K562 (cell line): ENCODE data around the gene TJP2. TPM values are rescaled to one million over a fixed set of nuclear protein-coding genes. Genes with fewer than 3 reads are reported as not detected.

Source experiments
- ATAC-seq: fragments of 200-7000 bp; cut with Tn5 transposase; 3 replicates; pipeline ENCODE4 v1.9.1; 2020; ENCODE audit warnings: moderate library complexity
- BruUV-seq: library from RNA; stranded (reverse); fragments of 400-500 nt; replicated peaks from 2 replicates; lab custom pipeline; 2021; lab: Mats Ljungman, UMichigan
- CTCF ChIA-PET: fragments of 300-600 bp; formaldehyde crosslinking; extraction: SDS; loops from one replicate; lab custom pipeline; 2021; ENCODE audit warnings: low intra/inter-chr PET ratio; lab: Yijun Ruan, JAX
- POLR2A ChIA-PET: fragments of 300-600, 350-650 bp; sonication (Branson Sonifier 250); formaldehyde crosslinking; extraction: SDS; loops from one replicate; lab custom pipeline; 2021; ENCODE audit warnings: antibody characterized with exemption, inconsistent platforms; lab: Yijun Ruan, JAX
- DNase-seq, 4 experiments: peaks; one replicate each; pipeline versions ENCODE4 v3.0.0 to v3.0.0-alpha.2; 2011 to 2018; ENCODE audit warnings: low spot score in 3 of 4, mixed read lengths in 3 of 4; ENCODE audit errors: extremely low read depth in 1 of 4
- FAIRE-seq: peaks from 2 replicates; lab custom pipeline; 2011; peaks lifted over from hg19 to GRCh38; lab: Jason Lieb, UNC
- H2AFZ ChIP-seq: 2 replicates; pipeline ENCODE4 v1.6.0; 2011; ENCODE audit warnings: low read depth, low read length, control low read depth, inconsistent platforms
- H3K27ac ChIP-seq: fragments of 200-600 bp; 3 replicates; pipeline ENCODE4 v1.8.0; 2011; ENCODE audit warnings: low read depth, mild to moderate bottlenecking, control low read depth, inconsistent platforms, low read length, moderate library complexity, mixed read lengths; ENCODE audit errors: extremely low read depth
- H3K27me3 ChIP-seq, 2 experiments: fragments of 300-600 bp in 1 of 2; 2 replicates in 1 of 2; 3 replicates in 1 of 2; pipeline versions ENCODE4 v1.6.0 to v1.8.0; 2011; ENCODE audit warnings: inconsistent platforms in 2 of 2, low read length in 2 of 2, mild to moderate bottlenecking in 1 of 2, mixed read lengths in 1 of 2, moderate library complexity in 1 of 2; ENCODE audit not compliant: control insufficient read depth in 2 of 2, insufficient read depth in 2 of 2
- H3K36me3 ChIP-seq: fragments of 300-600 bp; 3 replicates; pipeline ENCODE4 v1.8.0; 2011; ENCODE audit warnings: mild to moderate bottlenecking, low read length, inconsistent platforms; ENCODE audit not compliant: control insufficient read depth, insufficient read depth
- H3K4me1 ChIP-seq, 2 experiments: fragments of 200-600 bp in 1 of 2; replicated peaks in 1 of 2; 2 replicates in 1 of 2; 3 replicates in 1 of 2; pipeline versions ENCODE4 v1.5.1 to v1.8.0; 2011; ENCODE audit warnings: inconsistent platforms in 2 of 2, low read length in 2 of 2, mild to moderate bottlenecking in 1 of 2, mixed read lengths in 1 of 2, moderate library complexity in 1 of 2; ENCODE audit not compliant: control insufficient read depth in 2 of 2, insufficient read depth in 2 of 2
- H3K4me2 ChIP-seq: 2 replicates; pipeline ENCODE4 v1.6.1; 2011; ENCODE audit warnings: low read length, control low read depth, inconsistent platforms, mixed read lengths; ENCODE audit not compliant: insufficient read depth
- H3K4me3 ChIP-seq: fragments of 200-600 bp; sonication (generic), shearing (Covaris generic); 2 replicates; pipeline ENCODE4 v1.5.1; 2016; ENCODE audit warnings: control low read depth, inconsistent platforms
- H3K79me2 ChIP-seq: fragments of 200-600 bp; 3 replicates; pipeline ENCODE4 v1.8.0; 2011; ENCODE audit warnings: low read length, inconsistent platforms; ENCODE audit not compliant: control insufficient read depth, insufficient read depth
- H3K9ac ChIP-seq, 2 experiments: 2 replicates each; pipeline versions ENCODE4 v1.6.0 to v1.6.1; 2011; ENCODE audit warnings: low read depth in 2 of 2, low read length in 2 of 2, control low read depth in 1 of 2, inconsistent platforms in 1 of 2, mild to moderate bottlenecking in 1 of 2, mixed read lengths in 1 of 2; ENCODE audit not compliant: insufficient read depth in 1 of 2
- H3K9me1 ChIP-seq: one replicate; pipeline ENCODE4 v1.6.0; 2011; ENCODE audit warnings: inconsistent platforms, mild to moderate bottlenecking, low read length, moderate library complexity; ENCODE audit not compliant: control insufficient read depth, insufficient read depth
- H3K9me3 ChIP-seq: replicated peaks from 2 replicates; pipeline ENCODE4 v1.5.1; 2011; ENCODE audit warnings: low read depth, low read length, inconsistent platforms; ENCODE audit not compliant: control insufficient read depth, insufficient read depth
- H4K20me1 ChIP-seq: replicated peaks from 2 replicates; pipeline ENCODE4 v1.6.1; 2011; ENCODE audit warnings: low read length, inconsistent platforms, mixed read lengths; ENCODE audit not compliant: control insufficient read depth, insufficient read depth
- ATF7 ChIP-seq: fragments of 450-650 bp; IDR thresholded peaks from 2 replicates; pipeline ENCODE4 v1.7.1; 2014; ENCODE audit warnings: mild to moderate bottlenecking, moderate library complexity
- CEBPB ChIP-seq: fragments of 450-650 bp; IDR thresholded peaks from 2 replicates; pipeline ENCODE4 v1.6.1; 2016; ENCODE audit warnings: missing genetic modification characterization, missing compliant biosample characterization
- COPS2 ChIP-seq: fragments of 450-650 bp; conservative IDR thresholded peaks from 2 replicates; pipeline ENCODE4 v1.6.1; 2016; ENCODE audit warnings: mild to moderate bottlenecking, moderate library complexity
- DPF2 ChIP-seq: fragments of 450-650 bp; IDR thresholded peaks from 2 replicates; pipeline ENCODE4 v1.6.1; 2016
- ESRRB ChIP-seq: fragments of 250-450 bp; sonication (Bioruptor Pico); IDR thresholded peaks from 2 replicates; pipeline ENCODE4 v1.5.0; 2020; ENCODE audit warnings: mild to moderate bottlenecking, moderate library complexity, borderline replicate concordance
- HCFC1 ChIP-seq: IDR thresholded peaks from 2 replicates; pipeline ENCODE4 v1.6.1; 2012; ENCODE audit warnings: low read depth, low read length, improper control_type of control experiment
- KDM1A ChIP-seq, 2 experiments: fragments of 450-650 bp; IDR thresholded peaks; 2 replicates each; pipeline ENCODE4 v1.6.1; 2016; ENCODE audit warnings: mild to moderate bottlenecking in 2 of 2
- KDM4B ChIP-seq, 2 experiments: fragments of 450-650 bp in 1 of 2; sonication (generic) in 1 of 2; IDR thresholded peaks; 2 replicates each; pipeline ENCODE4 v1.6.1; 2016 to 2017; ENCODE audit warnings: borderline replicate concordance in 2 of 2, antibody characterized with exemption in 1 of 2, low read depth in 1 of 2, mild to moderate bottlenecking in 1 of 2
- MYBL2 ChIP-seq, 2 experiments: fragments of 450-650 bp in 1 of 2; sonication (generic) in 1 of 2; formaldehyde crosslinking in 1 of 2; IDR thresholded peaks; 2 replicates each; pipeline versions ENCODE4 v1.6.1 to v1.8.1; 2017 to 2022; ENCODE audit warnings: borderline replicate concordance in 1 of 2, inconsistent platforms in 1 of 2, low read depth in 1 of 2, mild to moderate bottlenecking in 1 of 2, missing genetic modification reagents in 1 of 2, moderate library complexity in 1 of 2
- NFE2 ChIP-seq: IDR thresholded peaks from 2 replicates; pipeline ENCODE4 v1.6.1; 2014; ENCODE audit warnings: antibody characterized with exemption, low read depth
- NRF1 ChIP-seq, 2 experiments: fragments of 450-650 bp; IDR thresholded peaks in 1 of 2; conservative IDR thresholded peaks in 1 of 2; 2 replicates each; pipeline ENCODE4 v1.6.1; 2014; ENCODE audit warnings: mild to moderate bottlenecking in 2 of 2
- SMARCA4 ChIP-seq: fragments of 450-650 bp; IDR thresholded peaks from 2 replicates; pipeline ENCODE4 v1.6.1; 2016
- SOX6 ChIP-seq: fragments of 450-650 bp; IDR thresholded peaks from 2 replicates; pipeline ENCODE4 v1.6.1; 2014; ENCODE audit warnings: mild to moderate bottlenecking
- STAG1 ChIP-seq: sonication (generic); formaldehyde crosslinking; IDR thresholded peaks from 2 replicates; pipeline ENCODE4 v1.5.0; 2020; ENCODE audit warnings: missing genetic modification reagents, borderline replicate concordance
- TFAM ChIP-seq: fragments of 250-450 bp; sonication (Bioruptor Pico); conservative IDR thresholded peaks from 2 replicates; pipeline ENCODE4 v1.5.0; 2021; ENCODE audit warnings: mild to moderate bottlenecking, moderate library complexity
- U2AF2 ChIP-seq: fragments of 200-400 bp; formaldehyde crosslinking; optimal IDR thresholded peaks from 2 replicates; pipeline ENCODE3; 2017; ENCODE audit warnings: low read depth, mild to moderate bottlenecking, low read length
- WGBS: fragments of 100-300 bp; shearing (Covaris generic); methylation state at CpG from one replicate; pipeline ENCODE4 v1.1.6; 2016; ENCODE audit warnings: low coverage, mixed read lengths; ENCODE audit not compliant: insufficient coverage; ENCODE audit errors: missing lambda C conversion rate; 5-methylcytosine and 5-hydroxymethylcytosine counted together
- in situ Hi-C: fragments of 300-500 bp; cut with MboI; formaldehyde crosslinking; loops from 4 replicates; pipeline ENCODE4 v1.15.0; 2018; ENCODE audit warnings: inconsistent platforms, mixed read lengths
- intact Hi-C: fragments of 100-400 bp; cut with micrococcal nuclease; formaldehyde crosslinking; loops from 2 replicates; pipeline ENCODE4 v1.14.2; 2022
- polyA plus RNA-seq, 8 experiments: library from polyadenylated mRNA; depleted of rRNA in 4 of 8; stranded (reverse) in 5 of 8; unstranded in 3 of 8; fragments of >200 nt; fragmentation: Nextera tagmentation in 2 of 8; fragmentation: Illumina TruSeq in 1 of 8; extraction: Ambion mirVana in 2 of 8; extraction: Trizol in 1 of 8; gene quantifications; 2 replicates each; pipeline versions ENCODE4 v1.2.1 to v1.2.3, GENCODE V29; 2011 to 2014; ENCODE audit warnings: inconsistent platforms in 1 of 8, missing spikeins in 1 of 8
- total RNA-seq, 7 experiments: library from RNA; depleted of rRNA in 6 of 7; stranded (reverse); fragments of >200 nt in 6 of 7; fragmentation: Illumina TruSeq in 2 of 7; extraction: Trizol in 2 of 7; gene quantifications; 2 replicates each; pipeline versions ENCODE4 v1.2.1 to v1.2.3, GENCODE V29; 2011 to 2021; ENCODE audit warnings: low replicate concordance in 1 of 7
- TF ChIP-seq, protein P1 (sequence below): fragments of 450-650 bp; formaldehyde crosslinking; IDR thresholded peaks from 2 replicates; pipeline ENCODE4 v1.4.0; 2022; ENCODE audit warnings: missing genetic modification characterization

The TJP2 gene
- total and polyA plus RNA-seq, 9 of the 15 experiments (the other 6 are each of a cell fraction or from before 2014, with no cell fraction given), result 4.0 to 24.1 (median 16.8) TPM

DNA sequence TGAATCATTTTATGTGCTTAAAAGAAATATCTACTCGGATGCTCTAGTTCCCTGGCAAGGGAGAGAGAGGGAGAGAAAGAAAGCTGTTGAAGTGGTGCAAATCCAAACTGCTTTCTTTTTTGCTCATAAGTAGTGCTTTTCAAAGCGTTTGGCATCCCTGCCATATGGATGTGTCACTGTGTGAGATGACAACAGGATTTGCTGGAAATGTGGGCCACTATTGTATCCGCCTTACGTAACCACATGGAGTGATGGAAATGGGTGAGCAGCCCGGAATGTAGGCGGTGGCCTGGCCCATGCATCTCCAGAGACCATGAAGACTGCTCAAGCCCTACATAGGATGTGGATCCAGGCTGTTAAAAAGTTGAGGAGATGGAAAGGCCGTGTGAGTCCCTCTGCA lies 30.8 kb downstream of the TJP2 start:
- WGBS, result 61% methylated on average over 7 of the region's 7 CpGs
- in situ Hi-C loops, result no loop called here
- Histone ChIP-seq H3K4me1 (peaks cover 6 to 29% of the 10 kb centered on the region in 2 experiments; a peak in 3 of 5 replicates), H3K4me3 (no peak overlapping the region), H3K4me2 (peak overlapping the region; percentile 23), H4K20me1 (no peaks in the 10 kb centered on the region; the same call in 1 of the 2 replicates), H3K9ac (no peak overlapping the region), H3K27ac (no peak overlapping the region; the same call in 2 of the 3 replicates), H3K27me3 (no peaks in the 10 kb centered on the region), H3K79me2 (peaks cover 20% of the 10 kb centered on the region; the same call in 2 of the 3 replicates), H3K9me3 (no peaks in the 10 kb centered on the region), H3K9me1 (no peaks in the 10 kb centered on the region), H2AFZ (no peak overlapping the region), H3K36me3 (no peaks in the 10 kb centered on the region; the same call in 2 of the 3 replicates)
- FAIRE-seq (peak; percentile 6), ATAC-seq (peak; percentile 37), DNase-seq (no peak)
- ChIA-PET POLR2A (no interaction called here), CTCF (no interaction called here)
- BruUV-seq, result no TSS peak
- intact Hi-C loops, result no loop called here
- TF ChIP-seq NFE2, result peak; percentile 14; the same call in 1 of the 2 replicates
- TF ChIP-seq KDM1A (IDR thresholded peaks at IDR 0.05), result no peak
- 0 out of 2 replicates have a peak, but pooled peaks have one; percentile 7 for TF ChIP-seq SMARCA4
- TF ChIP-seq MYBL2 (IDR thresholded peaks at IDR 0.05; ENCODE audit: low read depth), result no peak
- TF ChIP-seq MYBL2 (CRISPR knock-in tag; IDR thresholded peaks at IDR 0.05; ENCODE audit: borderline replicate concordance), result no peak
- peak; percentile 16; the same call in 1 of the 2 replicates for TF ChIP-seq CEBPB (tag)

DNA sequence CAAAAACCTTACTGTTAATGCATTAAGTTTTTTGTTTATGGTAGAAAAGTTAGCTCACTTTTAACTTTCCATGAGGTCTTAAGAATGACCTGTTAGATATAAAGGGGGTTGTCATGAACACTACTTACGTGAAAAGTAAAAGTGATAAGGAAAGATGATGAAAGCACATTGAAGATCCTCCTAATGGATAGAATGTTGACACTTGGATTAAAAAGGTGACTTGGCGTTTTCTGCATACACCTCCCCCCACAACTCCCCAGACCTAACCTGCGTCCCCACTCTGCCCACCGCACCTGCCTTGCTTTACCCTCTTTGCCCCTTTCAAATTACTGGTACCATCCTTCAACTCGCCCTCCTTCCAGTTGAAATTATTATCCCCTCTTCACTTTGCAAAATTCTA lies 32.0 kb downstream of the TJP2 start:
- Histone ChIP-seq H3K4me3 (no peak overlapping the region), H3K79me2 (peaks cover 15% of the 10 kb centered on the region; the same call in 2 of the 3 replicates), H3K4me2 (peak overlapping the region; percentile 21; the same call in 1 of the 2 replicates), H3K9ac (no peak overlapping the region), H4K20me1 (no peaks in the 10 kb centered on the region; the same call in 1 of the 2 replicates), H3K27me3 (no peaks in the 10 kb centered on the region), H2AFZ (no peak overlapping the region), H3K27ac (no peak overlapping the region), H3K9me1 (no peaks in the 10 kb centered on the region), H3K36me3 (no peaks in the 10 kb centered on the region; the same call in 2 of the 3 replicates), H3K4me1 (peaks cover 6 to 25% of the 10 kb centered on the region in 2 experiments; a peak in 3 of 5 replicates), H3K9me3 (no peaks in the 10 kb centered on the region)
- intact Hi-C loops (no loop called here), in situ Hi-C loops (no loop called here)
- ATAC-seq, result no peak; the same call in 2 of the 3 replicates
- ChIA-PET CTCF (no interaction called here), POLR2A (interaction anchor here (1.2 kb wide), 1 partner anchor 10 kb away, joined by 5 read pairs; no protein-coding TSS in a partner anchor)
- no TSS peak for BruUV-seq
- WGBS, result 45% methylated on average over 5 of the region's 5 CpGs
- no peak for FAIRE-seq
- DNase-seq, result no peak
- TF ChIP-seq COPS2 (no peak), ATF7 (no peak), U2AF2 (no peak), KDM4B (IDR thresholded peaks at IDR 0.05; ENCODE audit: borderline replicate concordance in 2 of 2, low read depth in 1 of 2) (no peak), CEBPB (tag) (no peak), SOX6 (0 out of 2 replicates have a peak, but pooled peaks have one; percentile 17), DPF2 (peak; percentile 79), NRF1 (conservative IDR thresholded peaks at IDR 0.05 in 1 of 2, IDR thresholded peaks at IDR 0.05 in 1 of 2) (no peak), STAG1 (CRISPR knock-in tag) (no peak), ESRRB (CRISPR knock-in tag) (no peak), TFAM (CRISPR knock-in tag) (no peak), HCFC1 (no peak)
- TF ChIP-seq, protein P1, sequence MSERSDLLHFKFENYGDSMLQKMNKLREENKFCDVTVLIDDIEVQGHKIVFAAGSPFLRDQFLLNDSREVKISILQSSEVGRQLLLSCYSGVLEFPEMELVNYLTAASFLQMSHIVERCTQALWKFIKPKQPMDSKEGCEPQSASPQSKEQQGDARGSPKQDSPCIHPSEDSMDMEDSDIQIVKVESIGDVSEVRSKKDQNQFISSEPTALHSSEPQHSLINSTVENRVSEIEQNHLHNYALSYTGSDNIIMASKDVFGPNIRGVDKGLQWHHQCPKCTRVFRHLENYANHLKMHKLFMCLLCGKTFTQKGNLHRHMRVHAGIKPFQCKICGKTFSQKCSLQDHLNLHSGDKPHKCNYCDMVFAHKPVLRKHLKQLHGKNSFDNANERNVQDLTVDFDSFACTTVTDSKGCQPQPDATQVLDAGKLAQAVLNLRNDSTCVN, result no peak
